GM12878 (cell line): ENCODE data around the gene MRPS15. TPM values are rescaled to one million over a fixed set of nuclear protein-coding genes. Genes with fewer than 3 reads are reported as not detected.

Experiments used
- ATF7 ChIP-seq: fragments of 450-650 bp; IDR thresholded peaks from 2 replicates; pipeline ENCODE4 v1.6.1; 2016; ENCODE audit warnings: low read depth, mild to moderate bottlenecking
- BACH1 ChIP-seq: fragments of 450-650 bp; IDR thresholded peaks from 2 replicates; pipeline ENCODE4 v1.6.1; 2017; ENCODE audit warnings: mild to moderate bottlenecking, borderline replicate concordance
- HDAC2 ChIP-seq: fragments of 200-600 bp; sonication (generic); IDR thresholded peaks from 2 replicates; pipeline ENCODE4 v1.6.1; 2017
- HDAC6 ChIP-seq: fragments of 200-600 bp; sonication (generic); IDR thresholded peaks from one replicate; pipeline ENCODE4 v1.8.0; 2017; ENCODE audit warnings: antibody characterized with exemption; ENCODE audit not compliant: unreplicated experiment
- IKZF2 ChIP-seq, 2 experiments: fragments of 450-650 bp; IDR thresholded peaks; 2 replicates each; pipeline ENCODE4 v1.6.1; 2017; ENCODE audit warnings: mild to moderate bottlenecking in 2 of 2, moderate library complexity in 2 of 2
- KAT2A ChIP-seq: conservative IDR thresholded peaks from 2 replicates; pipeline ENCODE4 v1.6.1; 2011; ENCODE audit warnings: low read depth, low read length; ENCODE audit not compliant: control insufficient read depth
- MEF2A ChIP-seq: IDR thresholded peaks from 2 replicates; pipeline ENCODE4 v1.6.1; 2011; ENCODE audit warnings: low read depth, mild to moderate bottlenecking, low read length, moderate library complexity; ENCODE audit not compliant: insufficient read depth
- POLR2A ChIP-seq: IDR thresholded peaks from 2 replicates; pipeline ENCODE4 v1.6.1; 2011; ENCODE audit warnings: low read depth, mild to moderate bottlenecking, low read length
- RUNX3 ChIP-seq: IDR thresholded peaks from 2 replicates; pipeline ENCODE4 v1.6.1; 2012; ENCODE audit warnings: low read length, inconsistent platforms
- SIN3A ChIP-seq: IDR thresholded peaks from 2 replicates; pipeline ENCODE4 v1.6.1; 2012; ENCODE audit warnings: low read depth, low read length, improper control_type of control experiment
- SMARCA5 ChIP-seq: fragments of 450-650 bp; IDR thresholded peaks from 2 replicates; pipeline ENCODE4 v1.6.1; 2017; ENCODE audit warnings: mild to moderate bottlenecking
- SRF ChIP-seq, 2 experiments: IDR thresholded peaks; 2 replicates each; pipeline ENCODE4 v1.6.1; 2011; ENCODE audit warnings: low read depth in 2 of 2, low read length in 2 of 2, mild to moderate bottlenecking in 1 of 2, moderate library complexity in 1 of 2
- ZNF384 ChIP-seq: IDR thresholded peaks from 2 replicates; pipeline ENCODE4 v1.6.1; 2012; ENCODE audit warnings: low read depth, mild to moderate bottlenecking, low read length, improper control_type of control experiment, borderline replicate concordance
- polyA plus RNA-seq, 11 experiments: library from polyadenylated mRNA; depleted of rRNA in 4 of 11; unstranded in 6 of 11; stranded (reverse) in 5 of 11; fragments of >200 nt; fragmentation: Nextera tagmentation in 4 of 11; fragmentation: Illumina TruSeq in 1 of 11; extraction: Ambion mirVana in 4 of 11; extraction: Trizol in 1 of 11; gene quantifications; 1 replicate in 1 of 11; 2 replicates in 10 of 11; pipeline versions ENCODE4 v1.2.1 to v1.2.3, GENCODE V29; 2011 to 2016; ENCODE audit warnings: inconsistent platforms in 2 of 11, missing spikeins in 2 of 11, low read depth in 1 of 11
- total RNA-seq, 4 experiments: library from RNA; depleted of rRNA in 3 of 4; stranded (reverse); fragments of >200 nt in 3 of 4; fragmentation: Illumina TruSeq in 1 of 4; extraction: Trizol in 1 of 4; gene quantifications; 2 replicates each; pipeline versions ENCODE4 v1.2.1 to v1.2.3, GENCODE V29; 2013 to 2021
- TF ChIP-seq, protein P1 (sequence below): fragments of 450-650 bp; IDR thresholded peaks from 2 replicates; pipeline ENCODE4 v1.6.1; 2017; ENCODE audit warnings: mild to moderate bottlenecking, moderate library complexity
- TF ChIP-seq, protein P2 (sequence below): fragments of 450-650 bp; IDR thresholded peaks from 2 replicates; pipeline ENCODE4 v1.6.1; 2017; ENCODE audit warnings: borderline replicate concordance
- TF ChIP-seq, protein P3 (sequence below): fragments of 450-650 bp; IDR thresholded peaks from 2 replicates; pipeline ENCODE4 v1.6.1; 2014; ENCODE audit warnings: mild to moderate bottlenecking
- TF ChIP-seq, protein P4 (sequence below): fragments of 450-650 bp; formaldehyde crosslinking; IDR thresholded peaks from 2 replicates; pipeline ENCODE4 v1.4.0; 2020; ENCODE audit warnings: mild to moderate bottlenecking, moderate library complexity
- TF ChIP-seq, protein P5 (sequence below): IDR thresholded peaks from 2 replicates; pipeline ENCODE4 v1.6.1; 2011; ENCODE audit warnings: low read depth, low read length, improper control_type of control experiment, borderline replicate concordance

The MRPS15 gene
- total and polyA plus RNA-seq, 10 of the 15 experiments (the other 5 are each of a cell fraction or from before 2014, with no cell fraction given) = 41.1 to 207 (median 107) TPM

DNA sequence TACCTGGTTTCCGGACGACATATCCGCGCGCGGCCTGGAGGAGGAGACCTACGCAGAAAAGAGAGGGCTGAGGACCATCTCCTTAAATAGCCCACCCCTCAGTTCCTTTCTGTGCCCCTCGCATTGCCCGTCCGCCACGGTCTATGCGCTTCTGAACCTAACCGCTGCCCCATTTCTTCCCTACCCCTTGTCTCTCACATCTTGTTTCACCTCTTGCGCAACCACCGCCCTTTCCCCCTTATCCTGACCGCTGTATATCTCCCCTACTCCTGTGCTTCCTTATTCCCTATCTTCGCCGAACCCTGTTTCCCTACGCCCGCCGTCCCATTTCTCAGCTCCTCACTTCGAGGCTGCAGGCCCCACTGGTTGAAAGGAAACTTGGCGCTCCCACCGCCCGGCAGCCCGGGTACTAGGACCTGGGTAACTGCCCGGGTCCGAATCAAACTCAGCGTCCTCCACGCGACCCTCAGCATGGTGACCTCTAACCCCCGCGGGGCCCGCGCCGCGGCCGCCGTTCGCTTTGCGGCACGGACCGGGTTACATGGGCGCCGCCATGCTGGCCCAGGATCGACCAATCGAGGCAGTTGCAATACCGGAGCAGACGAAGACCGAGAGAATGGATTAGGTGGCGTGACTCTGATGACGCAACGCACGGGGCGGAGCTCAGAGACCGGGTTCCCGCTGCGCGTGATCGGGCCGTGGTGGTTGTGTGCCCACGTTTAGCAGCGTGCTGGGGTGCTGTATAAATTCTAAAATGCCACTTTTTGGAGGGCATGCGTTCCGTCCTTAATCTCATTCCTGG is at the start of gene MRPS15 (continued):
- TF ChIP-seq, protein P1, sequence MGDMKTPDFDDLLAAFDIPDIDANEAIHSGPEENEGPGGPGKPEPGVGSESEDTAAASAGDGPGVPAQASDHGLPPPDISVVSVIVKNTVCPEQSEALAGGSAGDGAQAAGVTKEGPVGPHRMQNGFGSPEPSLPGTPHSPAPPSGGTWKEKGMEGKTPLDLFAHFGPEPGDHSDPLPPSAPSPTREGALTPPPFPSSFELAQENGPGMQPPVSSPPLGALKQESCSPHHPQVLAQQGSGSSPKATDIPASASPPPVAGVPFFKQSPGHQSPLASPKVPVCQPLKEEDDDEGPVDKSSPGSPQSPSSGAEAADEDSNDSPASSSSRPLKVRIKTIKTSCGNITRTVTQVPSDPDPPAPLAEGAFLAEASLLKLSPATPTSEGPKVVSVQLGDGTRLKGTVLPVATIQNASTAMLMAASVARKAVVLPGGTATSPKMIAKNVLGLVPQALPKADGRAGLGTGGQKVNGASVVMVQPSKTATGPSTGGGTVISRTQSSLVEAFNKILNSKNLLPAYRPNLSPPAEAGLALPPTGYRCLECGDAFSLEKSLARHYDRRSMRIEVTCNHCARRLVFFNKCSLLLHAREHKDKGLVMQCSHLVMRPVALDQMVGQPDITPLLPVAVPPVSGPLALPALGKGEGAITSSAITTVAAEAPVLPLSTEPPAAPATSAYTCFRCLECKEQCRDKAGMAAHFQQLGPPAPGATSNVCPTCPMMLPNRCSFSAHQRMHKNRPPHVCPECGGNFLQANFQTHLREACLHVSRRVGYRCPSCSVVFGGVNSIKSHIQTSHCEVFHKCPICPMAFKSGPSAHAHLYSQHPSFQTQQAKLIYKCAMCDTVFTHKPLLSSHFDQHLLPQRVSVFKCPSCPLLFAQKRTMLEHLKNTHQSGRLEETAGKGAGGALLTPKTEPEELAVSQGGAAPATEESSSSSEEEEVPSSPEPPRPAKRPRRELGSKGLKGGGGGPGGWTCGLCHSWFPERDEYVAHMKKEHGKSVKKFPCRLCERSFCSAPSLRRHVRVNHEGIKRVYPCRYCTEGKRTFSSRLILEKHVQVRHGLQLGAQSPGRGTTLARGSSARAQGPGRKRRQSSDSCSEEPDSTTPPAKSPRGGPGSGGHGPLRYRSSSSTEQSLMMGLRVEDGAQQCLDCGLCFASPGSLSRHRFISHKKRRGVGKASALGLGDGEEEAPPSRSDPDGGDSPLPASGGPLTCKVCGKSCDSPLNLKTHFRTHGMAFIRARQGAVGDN = peak; percentile 89
- TF ChIP-seq, protein P2, sequence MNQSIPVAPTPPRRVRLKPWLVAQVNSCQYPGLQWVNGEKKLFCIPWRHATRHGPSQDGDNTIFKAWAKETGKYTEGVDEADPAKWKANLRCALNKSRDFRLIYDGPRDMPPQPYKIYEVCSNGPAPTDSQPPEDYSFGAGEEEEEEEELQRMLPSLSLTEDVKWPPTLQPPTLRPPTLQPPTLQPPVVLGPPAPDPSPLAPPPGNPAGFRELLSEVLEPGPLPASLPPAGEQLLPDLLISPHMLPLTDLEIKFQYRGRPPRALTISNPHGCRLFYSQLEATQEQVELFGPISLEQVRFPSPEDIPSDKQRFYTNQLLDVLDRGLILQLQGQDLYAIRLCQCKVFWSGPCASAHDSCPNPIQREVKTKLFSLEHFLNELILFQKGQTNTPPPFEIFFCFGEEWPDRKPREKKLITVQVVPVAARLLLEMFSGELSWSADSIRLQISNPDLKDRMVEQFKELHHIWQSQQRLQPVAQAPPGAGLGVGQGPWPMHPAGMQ = no peak
- no peak for TF ChIP-seq ZNF384
- 0 out of 2 replicates have a peak, but pooled peaks have one; percentile 40 for TF ChIP-seq MEF2A
- TF ChIP-seq SIN3A = peak; percentile 94
- TF ChIP-seq, protein P3, sequence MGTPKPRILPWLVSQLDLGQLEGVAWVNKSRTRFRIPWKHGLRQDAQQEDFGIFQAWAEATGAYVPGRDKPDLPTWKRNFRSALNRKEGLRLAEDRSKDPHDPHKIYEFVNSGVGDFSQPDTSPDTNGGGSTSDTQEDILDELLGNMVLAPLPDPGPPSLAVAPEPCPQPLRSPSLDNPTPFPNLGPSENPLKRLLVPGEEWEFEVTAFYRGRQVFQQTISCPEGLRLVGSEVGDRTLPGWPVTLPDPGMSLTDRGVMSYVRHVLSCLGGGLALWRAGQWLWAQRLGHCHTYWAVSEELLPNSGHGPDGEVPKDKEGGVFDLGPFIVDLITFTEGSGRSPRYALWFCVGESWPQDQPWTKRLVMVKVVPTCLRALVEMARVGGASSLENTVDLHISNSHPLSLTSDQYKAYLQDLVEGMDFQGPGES = no peak
- TF ChIP-seq HDAC2 = peak; percentile 99
- TF ChIP-seq RUNX3 = peak; percentile 73
- TF ChIP-seq, protein P4, sequence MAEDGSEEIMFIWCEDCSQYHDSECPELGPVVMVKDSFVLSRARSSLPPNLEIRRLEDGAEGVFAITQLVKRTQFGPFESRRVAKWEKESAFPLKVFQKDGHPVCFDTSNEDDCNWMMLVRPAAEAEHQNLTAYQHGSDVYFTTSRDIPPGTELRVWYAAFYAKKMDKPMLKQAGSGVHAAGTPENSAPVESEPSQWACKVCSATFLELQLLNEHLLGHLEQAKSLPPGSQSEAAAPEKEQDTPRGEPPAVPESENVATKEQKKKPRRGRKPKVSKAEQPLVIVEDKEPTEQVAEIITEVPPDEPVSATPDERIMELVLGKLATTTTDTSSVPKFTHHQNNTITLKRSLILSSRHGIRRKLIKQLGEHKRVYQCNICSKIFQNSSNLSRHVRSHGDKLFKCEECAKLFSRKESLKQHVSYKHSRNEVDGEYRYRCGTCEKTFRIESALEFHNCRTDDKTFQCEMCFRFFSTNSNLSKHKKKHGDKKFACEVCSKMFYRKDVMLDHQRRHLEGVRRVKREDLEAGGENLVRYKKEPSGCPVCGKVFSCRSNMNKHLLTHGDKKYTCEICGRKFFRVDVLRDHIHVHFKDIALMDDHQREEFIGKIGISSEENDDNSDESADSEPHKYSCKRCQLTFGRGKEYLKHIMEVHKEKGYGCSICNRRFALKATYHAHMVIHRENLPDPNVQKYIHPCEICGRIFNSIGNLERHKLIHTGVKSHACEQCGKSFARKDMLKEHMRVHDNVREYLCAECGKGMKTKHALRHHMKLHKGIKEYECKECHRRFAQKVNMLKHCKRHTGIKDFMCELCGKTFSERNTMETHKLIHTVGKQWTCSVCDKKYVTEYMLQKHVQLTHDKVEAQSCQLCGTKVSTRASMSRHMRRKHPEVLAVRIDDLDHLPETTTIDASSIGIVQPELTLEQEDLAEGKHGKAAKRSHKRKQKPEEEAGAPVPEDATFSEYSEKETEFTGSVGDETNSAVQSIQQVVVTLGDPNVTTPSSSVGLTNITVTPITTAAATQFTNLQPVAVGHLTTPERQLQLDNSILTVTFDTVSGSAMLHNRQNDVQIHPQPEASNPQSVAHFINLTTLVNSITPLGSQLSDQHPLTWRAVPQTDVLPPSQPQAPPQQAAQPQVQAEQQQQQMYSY = no peak
- no peak for TF ChIP-seq SMARCA5
- TF ChIP-seq SRF (IDR thresholded peaks at IDR 0.05; ENCODE audit: low read depth in 2 of 2, low read length in 2 of 2) = peak; percentile 97 to 100
- TF ChIP-seq ATF7 = peak; percentile 93
- no peak for TF ChIP-seq IKZF2 (IDR thresholded peaks at IDR 0.05)
- TF ChIP-seq BACH1 = peak; percentile 57; the same call in 1 of the 2 replicates
- TF ChIP-seq HDAC6 = no peak
- peak; percentile 92 for TF ChIP-seq POLR2A
- TF ChIP-seq, protein P5, sequence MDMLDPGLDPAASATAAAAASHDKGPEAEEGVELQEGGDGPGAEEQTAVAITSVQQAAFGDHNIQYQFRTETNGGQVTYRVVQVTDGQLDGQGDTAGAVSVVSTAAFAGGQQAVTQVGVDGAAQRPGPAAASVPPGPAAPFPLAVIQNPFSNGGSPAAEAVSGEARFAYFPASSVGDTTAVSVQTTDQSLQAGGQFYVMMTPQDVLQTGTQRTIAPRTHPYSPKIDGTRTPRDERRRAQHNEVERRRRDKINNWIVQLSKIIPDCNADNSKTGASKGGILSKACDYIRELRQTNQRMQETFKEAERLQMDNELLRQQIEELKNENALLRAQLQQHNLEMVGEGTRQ = peak; percentile 53
- TF ChIP-seq KAT2A = no peak
